IPS-20b (cell line): ENCODE data around the gene C16orf90.

Experiments
- H3K27ac ChIP-seq: one replicate; pipeline ENCODE4 v1.5.1; 2013; ENCODE audit warnings: low read length
- H3K27me3 ChIP-seq: 2 replicates; pipeline ENCODE4 v1.6.1; 2013; ENCODE audit warnings: mild to moderate bottlenecking, low read length, inconsistent platforms; ENCODE audit not compliant: insufficient read depth
- H3K36me3 ChIP-seq: 2 replicates; pipeline ENCODE4 v1.6.1; 2013; ENCODE audit warnings: low read depth, mild to moderate bottlenecking, inconsistent platforms, low read length, moderate library complexity; ENCODE audit not compliant: insufficient read depth
- H3K4me1 ChIP-seq: 2 replicates; pipeline ENCODE4 v1.6.1; 2013; ENCODE audit warnings: mild to moderate bottlenecking, control low read depth, inconsistent platforms, low read length, moderate library complexity; ENCODE audit not compliant: insufficient read depth
- H3K4me3 ChIP-seq: 2 replicates; pipeline ENCODE4 v1.5.1; 2013; ENCODE audit warnings: mild to moderate bottlenecking, low read length, inconsistent platforms
- H3K9ac ChIP-seq: 2 replicates; pipeline ENCODE4 v1.6.1; 2013; ENCODE audit warnings: low read depth, mild to moderate bottlenecking, inconsistent platforms, low read length, moderate library complexity
- H3K9me3 ChIP-seq: 2 replicates; pipeline ENCODE4 v1.6.1; 2013; ENCODE audit warnings: mild to moderate bottlenecking, low read depth, low read length, inconsistent platforms; ENCODE audit not compliant: insufficient read depth

Gene C16orf90

DNA sequence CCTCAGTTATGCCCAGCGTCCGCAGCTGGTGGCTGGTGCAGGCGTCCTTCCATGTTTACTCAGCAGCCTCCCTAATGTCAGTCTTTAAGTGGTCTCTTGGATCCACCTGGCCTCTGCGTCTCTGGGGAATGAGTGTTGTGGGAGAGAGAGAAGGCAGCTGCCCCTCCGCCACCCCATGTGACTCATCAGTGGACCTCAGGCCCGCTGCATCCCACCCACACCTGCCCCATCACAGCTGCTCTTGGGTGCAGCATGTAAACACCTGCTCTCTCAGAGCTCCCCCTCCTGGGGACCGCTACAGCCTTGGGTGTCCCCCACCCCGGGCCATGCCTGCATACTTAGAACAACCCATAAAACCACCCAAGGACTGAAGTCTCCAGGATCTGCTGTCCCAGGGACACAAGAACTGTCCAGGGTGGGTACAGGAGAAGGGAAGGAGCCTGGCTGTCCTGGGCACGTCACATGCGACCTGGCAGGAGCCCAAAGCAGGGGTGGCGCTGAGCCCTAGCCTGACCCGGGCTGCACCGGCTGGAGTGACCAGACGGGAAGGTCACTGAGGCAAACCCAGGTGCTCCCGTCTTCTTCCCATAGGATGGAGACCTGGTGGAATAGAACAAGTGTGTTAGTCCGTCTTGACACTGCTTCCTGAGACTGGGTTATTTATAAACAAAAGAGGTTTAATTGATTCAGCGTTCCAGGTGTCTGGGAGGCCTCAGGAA, 4.2 kb downstream of the C16orf90 start:
- no peak overlapping the region for H3K27ac ChIP-seq
- no peak overlapping the region for H3K4me3 ChIP-seq
- H3K9ac ChIP-seq, result no peak overlapping the region
- H3K27me3 ChIP-seq, result no peaks in the 10 kb centered on the region
- no peaks in the 10 kb centered on the region for H3K9me3 ChIP-seq
- H3K36me3 ChIP-seq, result no peaks in the 10 kb centered on the region
- no peaks in the 10 kb centered on the region for H3K4me1 ChIP-seq

GRCh38 chr16:3488801-3489200, 6.5 kb downstream of the C16orf90 start:
- Histone ChIP-seq H3K27me3 (no peaks in the 10 kb centered on the region), H3K9me3 (no peaks in the 10 kb centered on the region), H3K4me3 (no peak overlapping the region), H3K9ac (no peak overlapping the region), H3K4me1 (no peaks in the 10 kb centered on the region), H3K36me3 (peaks cover 16% of the 10 kb centered on the region), H3K27ac (no peak overlapping the region)

- no peak overlapping the region for H3K9ac ChIP-seq
- H3K36me3 ChIP-seq, result peaks cover 26% of the 10 kb centered on the region
- no peaks in the 10 kb centered on the region for H3K4me1 ChIP-seq
- no peaks in the 10 kb centered on the region for H3K9me3 ChIP-seq
- no peak overlapping the region for H3K27ac ChIP-seq
- no peaks in the 10 kb centered on the region for H3K27me3 ChIP-seq
- H3K4me3 ChIP-seq, result no peak overlapping the region
Measured at GRCh38 chr16:3487521-3488410, 7.5 kb downstream of the C16orf90 start.

GRCh38 chr16:3486506-3487215, 8.6 kb downstream of the C16orf90 start:
- Histone ChIP-seq H3K27me3 (no peaks in the 10 kb centered on the region), H3K4me1 (no peaks in the 10 kb centered on the region), H3K9ac (no peak overlapping the region), H3K36me3 (peaks cover 35% of the 10 kb centered on the region), H3K9me3 (no peaks in the 10 kb centered on the region), H3K27ac (no peak overlapping the region), H3K4me3 (no peak overlapping the region)

DNA sequence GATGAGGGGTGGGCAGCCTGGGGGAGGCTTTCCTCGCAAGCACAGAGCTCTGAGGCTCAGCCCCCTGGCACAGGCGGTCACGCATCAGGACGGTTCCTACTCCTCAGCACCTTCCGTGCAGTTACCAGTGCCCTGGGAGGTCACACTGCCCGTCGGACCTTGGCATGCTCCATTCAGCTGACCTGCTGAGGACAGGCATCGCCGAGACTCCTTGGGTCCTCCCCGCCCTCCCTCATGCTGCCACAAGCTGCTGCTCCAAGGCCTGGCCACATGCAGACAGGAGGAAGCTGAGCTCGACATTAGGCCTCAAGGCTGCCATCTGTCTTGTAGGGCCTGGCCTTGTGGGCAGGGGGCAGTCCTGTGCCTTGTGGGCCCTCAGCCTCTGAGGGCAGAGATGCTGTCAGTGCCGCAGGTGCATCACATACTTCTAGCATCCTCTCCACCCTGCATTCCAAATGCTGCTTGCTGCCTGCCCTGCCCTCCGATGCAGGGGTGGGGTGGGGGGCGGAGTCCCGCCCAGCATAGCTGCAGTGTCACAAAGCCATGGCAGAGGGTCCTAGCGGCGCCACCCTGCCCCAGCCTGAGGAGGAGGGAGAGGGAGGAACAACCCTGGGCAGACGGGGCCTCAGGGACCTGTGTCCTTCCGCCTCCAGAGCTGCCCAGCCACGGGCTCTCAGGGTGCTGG, 9.3 kb downstream of the C16orf90 start:
- H3K36me3 ChIP-seq, result peaks cover 42% of the 10 kb centered on the region

GRCh38 chr16:3485097-3485745, 10.1 kb downstream of the C16orf90 start:
- Histone ChIP-seq H3K27me3 (no peaks in the 10 kb centered on the region), H3K36me3 (peaks cover 43% of the 10 kb centered on the region), H3K9ac (no peak overlapping the region), H3K27ac (no peak overlapping the region), H3K4me1 (no peaks in the 10 kb centered on the region; the same call in 1 of the 2 replicates), H3K4me3 (no peak overlapping the region), H3K9me3 (no peaks in the 10 kb centered on the region)

More for the DNA sequence above, 9.3 kb downstream of the C16orf90 start:
- no peak overlapping the region for H3K9ac ChIP-seq
- H3K4me3 ChIP-seq, result no peak overlapping the region
- H3K9me3 ChIP-seq, result no peaks in the 10 kb centered on the region
- no peak overlapping the region for H3K27ac ChIP-seq
- H3K27me3 ChIP-seq, result no peaks in the 10 kb centered on the region
- H3K4me1 ChIP-seq, result no peaks in the 10 kb centered on the region; the same call in 1 of the 2 replicates

DNA sequence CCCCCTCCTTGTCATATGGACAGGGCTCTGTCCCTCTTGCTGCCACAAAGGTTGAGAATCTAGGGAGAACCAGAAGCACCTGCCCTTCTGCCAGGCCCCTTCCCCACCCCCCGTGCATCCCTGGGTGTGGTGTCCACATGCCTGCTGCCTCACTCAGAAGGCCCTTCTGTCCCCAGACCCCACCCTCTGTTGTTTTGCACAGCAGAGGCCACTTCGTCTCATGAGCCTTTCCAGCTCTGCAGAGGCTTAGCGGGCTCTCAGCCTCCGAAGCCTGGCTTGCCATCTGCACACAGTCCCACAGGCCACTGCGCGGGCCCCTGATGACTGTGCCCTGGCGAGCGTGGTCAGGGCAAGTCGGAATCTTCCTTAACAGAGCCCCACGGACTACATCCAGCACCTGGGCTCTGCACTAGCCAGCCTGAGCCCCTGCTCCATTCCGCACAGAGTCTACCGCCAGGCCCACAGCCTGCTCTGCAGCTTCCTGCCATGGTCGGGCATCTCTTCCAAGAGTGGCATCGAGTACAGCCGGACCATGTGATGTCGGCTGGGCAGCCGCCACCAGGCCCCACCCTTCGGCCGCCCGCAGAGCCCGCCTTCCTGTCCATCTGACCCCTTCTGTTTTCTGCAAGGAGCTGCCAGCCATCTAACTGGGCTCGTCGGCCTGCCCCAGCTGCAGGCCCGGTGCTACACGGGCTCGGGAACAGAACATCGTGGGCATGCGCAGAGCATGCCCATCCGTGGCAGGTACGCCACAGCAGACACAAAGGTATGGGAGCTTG, 10.8 kb downstream of the C16orf90 start:
- Histone ChIP-seq H3K4me1 (no peaks in the 10 kb centered on the region; the same call in 1 of the 2 replicates), H3K9ac (no peak overlapping the region), H3K9me3 (no peaks in the 10 kb centered on the region), H3K4me3 (no peak overlapping the region), H3K27ac (no peak overlapping the region), H3K27me3 (no peaks in the 10 kb centered on the region), H3K36me3 (peaks cover 43% of the 10 kb centered on the region)

DNA sequence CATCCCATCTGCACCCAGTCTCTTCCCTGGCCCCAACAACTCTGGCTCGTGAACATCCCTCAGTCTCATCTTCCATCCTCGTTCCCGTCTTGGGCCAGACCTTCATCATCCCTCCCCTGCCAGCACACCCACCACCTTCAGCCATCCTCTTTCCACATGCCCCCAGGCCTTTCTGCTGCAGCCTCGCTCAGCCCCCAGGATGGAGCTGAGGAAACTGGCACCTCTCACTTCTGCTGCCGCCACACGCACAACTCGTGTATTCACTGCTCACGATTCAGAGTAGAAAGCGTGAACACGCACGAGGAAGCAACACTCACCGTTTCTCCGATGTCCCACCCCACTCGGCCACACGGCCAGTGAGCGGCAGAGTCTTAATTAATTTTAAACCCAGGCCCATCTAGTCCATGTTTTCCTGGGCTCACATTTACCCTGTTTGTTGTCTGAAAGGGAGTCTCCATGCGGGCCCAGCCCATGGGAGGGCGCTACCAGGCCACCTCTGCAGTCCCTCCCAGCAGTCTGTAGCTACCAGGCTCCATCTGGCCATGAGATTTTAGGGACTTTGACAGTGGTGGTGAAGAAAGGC, 12.5 kb downstream of the C16orf90 start:
- peaks cover 49% of the 10 kb centered on the region for H3K36me3 ChIP-seq

GRCh38 chr16:3481696-3482658, 13.3 kb downstream of the C16orf90 start:
- no peaks in the 10 kb centered on the region for H3K9me3 ChIP-seq
- H3K9ac ChIP-seq, result no peak overlapping the region
- H3K4me1 ChIP-seq, result no peaks in the 10 kb centered on the region; the same call in 1 of the 2 replicates
- H3K36me3 ChIP-seq, result peaks cover 49% of the 10 kb centered on the region
- no peak overlapping the region for H3K27ac ChIP-seq
- H3K27me3 ChIP-seq, result no peaks in the 10 kb centered on the region
- H3K4me3 ChIP-seq, result no peak overlapping the region

More for the DNA sequence above, 12.5 kb downstream of the C16orf90 start:
- Histone ChIP-seq H3K9me3 (no peaks in the 10 kb centered on the region), H3K4me1 (no peaks in the 10 kb centered on the region; the same call in 1 of the 2 replicates), H3K27ac (no peak overlapping the region), H3K27me3 (no peaks in the 10 kb centered on the region), H3K9ac (no peak overlapping the region), H3K4me3 (no peak overlapping the region)
